ENCODE measurements around the gene P2RY13.

Gene P2RY13

DNA sequence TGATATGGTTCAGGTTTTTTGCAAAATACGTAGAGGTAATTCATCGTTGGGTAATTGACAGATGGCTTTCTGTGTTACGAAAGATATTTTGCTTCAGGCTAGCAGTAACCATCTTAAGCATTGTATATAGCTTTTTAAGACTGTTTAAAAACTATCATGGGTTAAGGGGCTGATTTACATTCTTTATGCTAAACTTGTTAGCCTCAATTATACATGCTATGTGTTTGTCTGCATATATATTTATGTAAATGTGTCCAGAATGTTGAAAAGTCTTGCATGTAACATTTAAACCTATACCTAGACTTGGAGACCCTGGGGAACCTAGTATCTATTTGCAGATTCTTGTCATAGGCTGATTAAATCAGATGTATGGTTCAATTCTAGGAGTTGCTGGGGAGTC lies 39.9 kb downstream of the P2RY13 start:
- no peak for DNase-seq

DNA sequence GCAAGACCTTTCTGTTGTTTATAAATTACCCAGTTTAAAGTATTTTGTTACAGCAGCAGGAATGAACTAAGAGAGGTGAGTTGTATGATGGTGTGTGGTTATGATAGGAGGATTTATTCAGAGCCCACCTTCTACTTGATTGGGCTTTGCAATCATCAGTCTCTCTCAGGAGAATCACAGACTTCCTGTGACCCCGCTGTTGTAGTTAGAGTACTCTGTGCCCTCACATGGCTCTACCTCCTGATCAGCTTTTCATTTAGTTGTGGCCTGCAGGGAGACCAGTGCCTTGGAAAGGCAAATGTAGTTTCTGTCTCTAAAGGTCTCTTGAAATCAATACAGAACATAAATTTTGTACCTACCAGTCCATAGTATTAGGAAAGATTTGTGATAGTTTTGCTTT lies 43.4 kb downstream of the P2RY13 start:
- DNase-seq, result no peak

DNA sequence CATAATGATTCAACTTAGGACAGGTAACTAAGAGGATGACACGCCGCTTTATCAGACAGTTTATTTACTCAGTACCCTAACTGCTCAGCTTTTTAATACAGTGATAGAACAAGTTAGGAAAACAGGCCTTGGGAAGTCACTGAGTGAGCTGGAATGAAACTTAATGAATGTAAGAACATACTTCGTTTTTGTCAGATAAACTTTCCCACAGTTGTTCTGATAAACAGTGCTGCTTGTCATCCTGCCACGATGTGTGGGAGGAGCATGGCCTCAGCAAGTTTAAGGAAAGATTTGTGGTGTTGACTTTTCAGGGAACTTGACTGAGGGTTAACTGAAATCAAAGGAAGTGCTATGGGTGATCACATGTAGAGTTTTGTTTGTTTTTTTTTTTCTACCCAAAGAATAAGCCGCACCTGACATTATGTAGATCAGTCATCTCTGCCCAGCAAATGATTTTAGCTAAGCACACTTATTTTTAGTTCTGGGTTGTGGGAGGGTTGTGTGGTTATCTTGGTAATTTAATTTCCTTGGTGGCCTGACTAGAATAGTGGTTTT lies 45.4 kb downstream of the P2RY13 start:
- no peak for DNase-seq

DNA sequence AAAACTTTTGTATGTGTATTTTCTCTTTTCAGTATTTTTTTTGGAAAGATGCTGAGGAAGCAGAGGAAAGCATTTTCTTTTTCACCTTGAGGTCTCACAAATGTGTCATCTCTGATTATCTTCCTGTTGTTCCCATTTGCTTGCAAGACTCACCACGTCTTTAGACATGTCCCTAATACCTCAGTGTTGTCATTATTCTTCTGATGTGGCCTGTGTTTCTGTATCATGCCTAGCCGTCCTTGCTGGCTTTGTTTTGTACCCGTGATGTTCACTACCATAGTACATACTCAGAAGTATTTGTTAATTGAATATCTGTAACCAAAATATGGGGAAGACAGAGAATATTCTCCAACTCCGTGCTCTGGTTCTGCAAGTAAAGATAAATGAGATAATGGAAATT lies 46.0 kb downstream of the P2RY13 start:
- no peak for DNase-seq

DNA sequence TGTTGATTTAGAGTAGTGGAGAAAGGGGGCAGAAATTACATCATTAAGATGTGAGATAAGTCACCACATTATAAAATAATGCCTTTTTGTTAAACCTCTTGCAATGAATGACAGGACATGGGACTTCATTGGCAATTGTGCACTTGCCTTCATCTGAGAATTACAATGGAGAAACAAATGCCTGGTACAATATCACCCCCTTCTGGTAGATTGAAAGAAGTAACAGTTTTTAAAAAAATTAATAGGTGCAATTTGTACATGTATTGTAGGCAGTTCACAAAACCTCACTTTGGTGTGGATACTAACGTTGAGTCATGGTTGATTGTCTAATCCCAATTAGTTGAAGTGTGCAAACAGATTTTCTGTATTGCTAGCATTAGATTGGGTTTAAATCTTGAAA lies 46.4 kb downstream of the P2RY13 start:
- DNase-seq, result no peak

DNA sequence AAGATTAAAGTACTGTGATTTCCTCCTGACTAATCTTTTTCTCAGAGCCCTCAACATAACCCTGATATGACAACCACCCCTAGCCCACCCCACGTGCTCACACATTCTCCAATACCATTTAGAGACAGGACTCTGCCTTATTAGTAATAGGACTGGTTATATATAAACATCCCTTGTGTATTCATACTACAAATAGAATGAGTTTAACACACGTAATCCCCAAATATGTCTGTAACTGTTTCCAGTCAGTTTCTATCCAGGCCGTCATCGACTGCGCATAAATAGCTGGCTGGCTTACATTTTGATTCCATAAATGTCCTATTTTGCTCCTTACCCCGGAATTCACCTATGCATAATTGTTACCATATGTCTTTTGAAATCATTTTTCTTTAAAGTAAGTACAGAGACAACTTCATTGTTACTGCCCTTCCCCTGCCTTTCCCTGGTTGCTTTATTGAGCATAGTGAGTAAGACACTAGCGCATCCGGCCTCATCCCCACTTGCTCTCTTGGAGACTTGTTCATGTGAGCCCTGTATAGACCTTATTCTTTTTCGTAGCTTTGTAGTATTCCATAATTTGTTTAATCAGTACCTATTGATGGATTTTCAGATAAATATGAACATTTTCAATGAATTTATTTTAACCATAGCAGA lies 47.6 kb downstream of the P2RY13 start:
- DNase-seq, result no peak

DNA sequence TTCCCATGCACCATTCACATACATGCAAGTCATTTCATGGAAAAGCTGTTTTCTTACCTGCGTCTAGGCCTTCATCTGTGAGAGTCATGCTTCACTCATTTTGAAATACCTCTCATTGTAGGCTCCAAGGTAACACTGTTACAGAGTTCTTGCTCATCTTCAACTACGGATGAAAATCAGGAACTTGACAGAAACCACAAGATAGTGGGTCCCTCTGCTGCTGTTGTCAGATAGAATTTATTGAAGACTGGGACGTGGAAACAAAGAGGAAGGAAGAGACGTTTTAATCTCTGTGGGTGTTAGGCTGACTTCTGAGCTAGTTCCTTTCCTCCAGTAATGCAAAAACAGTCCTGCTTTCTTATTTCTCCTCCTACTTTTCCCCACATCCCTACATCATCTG lies 51.1 kb downstream of the P2RY13 start, which contains the start of gene P2RY14:
Gene P2RY14, minus strand, starts transcription at position 313 of the 400 bp plus-strand sequence. CDS start 64,226 bp downstream, outside the sequence.
- DNase-seq, result no peak

DNA sequence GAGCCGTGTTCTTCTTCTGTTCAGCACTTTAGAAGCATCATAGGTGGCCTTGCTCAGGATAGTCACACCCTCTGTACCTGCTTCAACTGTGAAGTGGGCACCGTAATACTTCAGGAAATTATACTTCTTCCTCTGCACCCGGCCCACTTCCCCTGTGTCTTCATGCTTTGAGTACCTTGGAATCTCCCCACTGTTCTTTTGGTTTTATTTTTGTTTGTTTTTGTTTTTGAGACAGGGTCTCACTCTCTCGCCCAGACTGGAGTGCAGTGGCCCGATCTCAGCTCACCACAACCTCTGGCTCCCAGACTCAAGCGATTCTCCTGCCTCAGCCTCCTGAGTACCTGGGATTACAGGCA lies 52.7 kb downstream of the P2RY13 start:
- DNase-seq, result no peak
